HG03354 (cell line): ENCODE results near the gene DDX18.
"Not testable (repeated sequence)": the region's sequence is repeated elsewhere in the genome, so short reads cannot be mapped to it uniquely, and the experiment has no call there.

ENCODE experiments used
- ATAC-seq: cut with Tn5 transposase; IDR thresholded peaks from one replicate; pipeline ENCODE4 v1.9.1; 2021; ENCODE audit warnings: mild to moderate bottlenecking; ENCODE audit not compliant: unreplicated experiment, poor library complexity, severe bottlenecking

The DDX18 gene

GRCh38 chr2:117814417-117815264 is at the start of gene DDX18:
Gene DDX18, plus strand, starts transcription at chr2:117814691. Its CDS starts 87 bp downstream, at chr2:117814778.
- ATAC-seq: peak; percentile 97

- ATAC-seq: no peak
Measured at GRCh38 chr2:117770730-117771129, 43.8 kb upstream of the DDX18 start.

- no peak for ATAC-seq
Measured at GRCh38 chr2:117771969-117772630, 42.4 kb upstream of the DDX18 start.

GRCh38 chr2:117774716-117775115 is 39.8 kb upstream of the DDX18 start:
- no peak for ATAC-seq

- ATAC-seq: no peak
Measured at GRCh38 chr2:117775703-117776219, 38.7 kb upstream of the DDX18 start.

- no peak for ATAC-seq
Measured at GRCh38 chr2:117776888-117777287, 37.6 kb upstream of the DDX18 start.

- peak; percentile 92 for ATAC-seq
Measured at GRCh38 chr2:117785740-117786139, 28.8 kb upstream of the DDX18 start.

GRCh38 chr2:117786520-117786919 is 28.0 kb upstream of the DDX18 start:
- no peak for ATAC-seq

- ATAC-seq: no peak
Measured at GRCh38 chr2:117789505-117789904, 25.0 kb upstream of the DDX18 start.

GRCh38 chr2:117794668-117795067 is 19.8 kb upstream of the DDX18 start:
- ATAC-seq: no peak

GRCh38 chr2:117801826-117802225 is 12.7 kb upstream of the DDX18 start:
- no peak for ATAC-seq

- ATAC-seq: not testable (repeated sequence)
Measured at GRCh38 chr2:117803644-117804325, 10.7 kb upstream of the DDX18 start.

- ATAC-seq: no peak
Measured at GRCh38 chr2:117812443-117812842, 2.0 kb upstream of the DDX18 start.

- no peak for ATAC-seq
Measured at GRCh38 chr2:117815946-117816345, 1.5 kb downstream of the DDX18 start.

- no peak for ATAC-seq
Measured at GRCh38 chr2:117818921-117819320, 4.4 kb downstream of the DDX18 start.

- ATAC-seq: peak; percentile 55
Measured at GRCh38 chr2:117820444-117820843, 6.0 kb downstream of the DDX18 start.

GRCh38 chr2:117825437-117825836 is 10.9 kb downstream of the DDX18 start:
- no peak for ATAC-seq

GRCh38 chr2:117827464-117827863 is 13.0 kb downstream of the DDX18 start:
- not testable (repeated sequence) for ATAC-seq

GRCh38 chr2:117828870-117829269 is 14.4 kb downstream of the DDX18 start:
- no peak for ATAC-seq

GRCh38 chr2:117832332-117832731 is 17.8 kb downstream of the DDX18 start:
- no peak for ATAC-seq
